Right renal cortex interstitium (tissue), 3 donors: ENCODE measurements around the gene IGSF6. TPM values are rescaled to one million over a fixed set of nuclear protein-coding genes. Genes with fewer than 3 reads are reported as not detected.
"Not testable (repeated sequence)": the region's sequence is repeated elsewhere in the genome, so short reads cannot be mapped to it uniquely, and the experiment has no call there.

ENCODE experiments used
- DNase-seq, 3 donors: peaks; one replicate each; pipeline ENCODE4 v3.0.0-alpha.2; 2013; ENCODE audit warnings: low read depth in 3 of 3, low spot score in 2 of 3
- polyA plus RNA-seq, 3 donors: library from polyadenylated mRNA; unstranded; fragments of 120-200 nt; gene quantifications; one replicate each; pipeline ENCODE4 v1.2.1, GENCODE V29; 2013; ENCODE audit not compliant: insufficient read length in 3 of 3

The IGSF6 gene
- polyA plus RNA-seq, 3 donors = 2.5 to 2.8 (median 2.7) TPM

GRCh38 chr16:21631376-21631775 lies 21.0 kb downstream of the IGSF6 start:
- not testable (repeated sequence) for DNase-seq

- not testable (repeated sequence) for DNase-seq
These were observed 21.5 kb downstream of the IGSF6 start for GRCh38 chr16:21630866-21631265.

GRCh38 chr16:21629616-21630539 lies 22.5 kb downstream of the IGSF6 start:
- DNase-seq = not testable (repeated sequence)

DNA sequence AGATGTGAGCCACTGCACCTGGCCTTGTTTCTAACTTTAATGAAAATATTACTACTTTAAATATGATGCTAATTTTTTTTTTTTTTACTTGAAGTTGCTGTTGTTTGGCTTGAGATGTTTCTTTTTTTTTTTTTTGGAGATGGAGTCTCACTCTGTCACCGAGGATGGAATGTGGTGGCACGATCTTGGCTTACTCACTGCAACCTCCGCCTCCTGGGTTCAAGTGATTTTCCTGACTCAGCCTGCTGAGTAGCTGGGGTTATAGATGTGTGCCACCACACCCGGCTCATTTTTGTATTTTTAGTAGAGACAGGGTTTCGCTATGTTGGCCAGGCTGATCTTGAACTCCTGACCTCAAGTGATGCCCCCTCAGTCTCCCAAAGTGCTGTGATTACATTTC lies 23.6 kb downstream of the IGSF6 start:
- no peak for DNase-seq

GRCh38 chr16:21628121-21628726 lies 24.2 kb downstream of the IGSF6 start:
- no peak for DNase-seq

DNA sequence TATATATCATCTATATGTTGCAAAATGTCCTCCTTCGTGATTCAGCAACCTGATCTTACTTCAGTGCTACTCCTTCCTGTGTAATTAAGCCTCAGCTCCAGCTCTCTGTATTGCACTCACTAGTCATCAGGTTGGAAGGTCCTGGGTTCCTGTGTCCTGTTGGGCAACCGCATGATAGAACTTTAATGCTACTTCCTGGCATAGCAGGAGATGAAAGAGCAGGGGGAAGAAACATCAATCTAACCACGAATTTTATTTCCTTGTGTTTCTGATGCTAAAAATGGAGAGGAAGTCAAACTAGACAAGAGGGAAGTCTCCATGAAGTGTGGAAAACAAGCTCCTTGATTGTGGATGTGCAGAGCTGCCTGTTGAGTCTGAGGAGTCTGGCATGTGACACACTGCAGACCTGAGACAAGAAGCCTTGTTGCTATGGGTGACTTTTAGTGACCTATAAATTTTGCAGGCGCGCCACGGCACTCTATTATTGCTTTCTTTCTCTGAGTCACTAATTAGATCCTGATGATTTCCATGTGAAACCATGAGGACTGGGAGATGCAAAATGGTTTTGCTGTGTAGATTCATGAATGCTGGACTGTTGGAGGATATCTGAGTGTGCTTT lies 25.6 kb downstream of the IGSF6 start:
- no peak for DNase-seq

DNA sequence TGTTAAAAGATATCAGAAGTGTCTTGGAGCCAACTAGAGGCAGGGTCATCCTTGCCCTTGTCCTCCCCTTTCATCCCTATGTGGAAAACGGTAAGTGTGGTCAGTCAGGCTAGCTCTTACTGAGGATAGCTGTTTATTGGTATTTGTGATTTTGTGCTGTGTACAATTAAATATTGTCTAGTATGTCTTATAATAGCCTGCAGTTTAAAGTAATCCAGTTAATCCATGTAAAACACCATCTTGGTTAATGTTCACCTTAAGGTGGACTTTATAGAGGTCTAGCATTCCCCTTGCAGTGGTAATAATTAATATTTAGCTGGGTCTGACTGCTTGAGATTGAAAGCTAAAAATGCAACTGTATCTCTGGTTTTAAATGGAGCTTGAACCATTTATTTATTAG lies 27.4 kb downstream of the IGSF6 start:
- no peak for DNase-seq

- DNase-seq = no peak
These were observed 29.9 kb downstream of the IGSF6 start for GRCh38 chr16:21622545-21622944.

GRCh38 chr16:21620592-21620991 lies 31.8 kb downstream of the IGSF6 start:
- no peak for DNase-seq

GRCh38 chr16:21619765-21620425 lies 32.5 kb downstream of the IGSF6 start:
- DNase-seq = no peak

DNA sequence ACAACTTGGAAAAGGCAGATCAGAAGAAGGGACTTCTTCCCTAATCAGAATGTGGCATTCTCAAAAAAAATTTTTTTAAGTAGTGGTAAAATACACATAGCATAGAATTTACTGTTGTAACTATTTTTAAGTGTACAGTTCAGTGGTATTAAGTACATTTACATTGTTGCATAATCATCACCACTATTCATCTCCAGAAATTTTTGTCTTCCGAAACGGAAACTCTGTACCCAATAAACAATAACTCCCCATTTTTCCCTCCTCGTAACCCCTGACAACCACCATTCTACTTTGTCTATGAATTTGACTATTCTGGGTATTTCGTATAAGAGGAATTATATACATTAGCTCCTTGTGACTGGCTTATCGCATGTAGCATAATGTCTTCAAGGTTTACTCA lies 34.1 kb downstream of the IGSF6 start:
- DNase-seq = no peak

GRCh38 chr16:21617607-21618006 lies 34.8 kb downstream of the IGSF6 start:
- DNase-seq = no peak

DNA sequence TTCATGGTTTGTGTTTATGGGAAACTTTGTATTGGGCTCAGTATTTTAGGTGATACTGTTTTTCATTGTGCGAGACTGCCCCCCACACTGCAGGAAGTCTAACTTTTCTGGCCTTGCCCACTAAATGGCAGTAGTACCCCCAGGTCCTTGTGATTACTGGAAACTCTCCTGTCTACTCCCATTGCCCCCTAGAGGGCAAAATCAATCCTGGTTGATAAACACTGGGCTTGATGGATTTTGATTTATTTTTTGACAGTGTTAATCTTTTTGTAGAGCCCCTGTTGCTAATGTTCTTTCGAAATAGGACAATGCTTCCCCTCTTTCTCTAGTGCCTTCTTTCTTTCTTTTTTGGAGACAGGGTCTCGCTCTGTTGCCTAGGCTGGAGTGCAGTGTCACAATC lies 37.5 kb downstream of the IGSF6 start:
- DNase-seq = no peak

DNA sequence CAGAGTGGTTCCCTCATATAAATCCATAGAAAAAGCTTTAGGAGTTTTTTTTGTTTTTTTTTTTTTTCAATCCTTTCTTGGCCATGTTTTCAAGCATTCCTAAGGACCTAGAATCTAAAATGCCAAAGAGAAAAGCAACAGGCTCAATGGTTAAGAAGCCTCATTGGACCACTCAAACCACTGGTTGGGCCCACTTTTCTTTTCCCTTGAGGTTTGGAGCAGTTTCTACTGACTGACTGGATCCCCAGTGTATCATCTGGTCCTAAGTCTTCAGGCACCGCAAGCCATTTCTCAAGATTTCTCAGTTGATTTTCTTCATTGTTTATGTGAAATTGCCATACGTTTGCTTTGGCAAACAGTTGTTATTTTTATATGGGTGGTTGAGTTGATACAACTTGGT lies 38.6 kb downstream of the IGSF6 start:
- DNase-seq = no peak

DNA sequence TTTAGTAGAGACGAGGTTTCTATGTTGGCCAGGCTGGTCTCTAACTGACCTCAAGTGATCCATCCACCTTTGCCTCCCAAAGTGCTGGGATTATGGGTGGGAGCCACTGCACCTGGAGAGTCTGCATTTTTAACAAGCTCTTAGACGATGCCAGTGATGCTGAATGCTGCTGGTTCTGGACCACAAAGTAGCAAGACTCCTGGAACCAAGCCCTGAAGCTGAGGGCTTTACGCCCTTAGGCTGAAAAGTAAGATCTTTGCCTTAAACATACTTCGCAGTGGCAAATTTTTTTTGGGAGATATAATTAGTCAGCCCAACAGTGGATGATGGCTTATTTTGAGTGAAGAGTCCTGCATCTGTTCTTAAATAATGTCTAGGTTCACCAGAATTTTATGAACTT lies 39.0 kb downstream of the IGSF6 start:
- DNase-seq = no peak

GRCh38 chr16:21611556-21612384 lies 40.6 kb downstream of the IGSF6 start:
- DNase-seq = no peak

- DNase-seq = no peak
These were observed 41.2 kb downstream of the IGSF6 start for GRCh38 chr16:21611198-21611555.

GRCh38 chr16:21610766-21611165 lies 41.6 kb downstream of the IGSF6 start:
- no peak for DNase-seq

- no peak for DNase-seq
These were observed 42.3 kb downstream of the IGSF6 start for GRCh38 chr16:21610006-21610544.
